Measurements from ENCODE around the gene HS3ST3B1.

DNA sequence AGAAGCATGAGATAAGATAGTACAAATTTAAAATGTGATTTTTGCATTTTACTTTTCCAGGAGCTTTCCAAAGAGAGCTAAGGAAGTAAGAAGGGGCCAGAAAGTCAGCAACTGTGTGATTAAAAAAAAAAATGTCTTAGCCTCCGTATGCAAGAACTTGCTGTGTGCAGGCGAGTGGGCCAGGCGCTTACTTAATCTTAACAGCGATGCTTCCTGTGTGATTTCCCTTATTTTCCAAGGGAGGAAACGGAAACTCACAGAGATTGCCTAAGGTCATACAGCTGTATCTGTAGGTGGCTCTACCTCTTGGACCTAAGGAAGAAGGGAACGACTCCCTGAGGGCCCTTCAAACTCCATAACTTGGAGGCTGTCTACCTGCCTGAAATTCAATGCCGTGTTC, 11.1 kb downstream of the HS3ST3B1 start:
- no peak for TF ChIP-seq CTCF (IDR thresholded peaks at IDR 0.05)
- TF ChIP-seq MAX (CRISPR knock-in tag; IDR thresholded peaks at IDR 0.05) = no peak
- no peak for TF ChIP-seq ATF1 (CRISPR knock-in tag; IDR thresholded peaks at IDR 0.05)

Data from WTC11 (cell line).